GM12865 (cell line): ENCODE measurements around the gene CIB1.
A peak's percentile ranks its signal among the peaks of the same experiment; 100 is the strongest.

ENCODE experiments used
- DNase-seq: peaks from one replicate; pipeline ENCODE4 v3.0.0; 2010; ENCODE audit warnings: low read depth
- H3K4me3 ChIP-seq: 2 replicates; pipeline ENCODE4 v1.5.1; 2011; ENCODE audit warnings: mild to moderate bottlenecking, low read depth, low read length, control low read depth
- TF ChIP-seq, protein P1 (sequence below): IDR thresholded peaks from 2 replicates; pipeline ENCODE4 v1.5.1; 2011; ENCODE audit warnings: low read length, control low read depth, low read depth, inconsistent platforms; ENCODE audit not compliant: insufficient read depth; ENCODE audit errors: missing control alignments

The CIB1 gene

DNA sequence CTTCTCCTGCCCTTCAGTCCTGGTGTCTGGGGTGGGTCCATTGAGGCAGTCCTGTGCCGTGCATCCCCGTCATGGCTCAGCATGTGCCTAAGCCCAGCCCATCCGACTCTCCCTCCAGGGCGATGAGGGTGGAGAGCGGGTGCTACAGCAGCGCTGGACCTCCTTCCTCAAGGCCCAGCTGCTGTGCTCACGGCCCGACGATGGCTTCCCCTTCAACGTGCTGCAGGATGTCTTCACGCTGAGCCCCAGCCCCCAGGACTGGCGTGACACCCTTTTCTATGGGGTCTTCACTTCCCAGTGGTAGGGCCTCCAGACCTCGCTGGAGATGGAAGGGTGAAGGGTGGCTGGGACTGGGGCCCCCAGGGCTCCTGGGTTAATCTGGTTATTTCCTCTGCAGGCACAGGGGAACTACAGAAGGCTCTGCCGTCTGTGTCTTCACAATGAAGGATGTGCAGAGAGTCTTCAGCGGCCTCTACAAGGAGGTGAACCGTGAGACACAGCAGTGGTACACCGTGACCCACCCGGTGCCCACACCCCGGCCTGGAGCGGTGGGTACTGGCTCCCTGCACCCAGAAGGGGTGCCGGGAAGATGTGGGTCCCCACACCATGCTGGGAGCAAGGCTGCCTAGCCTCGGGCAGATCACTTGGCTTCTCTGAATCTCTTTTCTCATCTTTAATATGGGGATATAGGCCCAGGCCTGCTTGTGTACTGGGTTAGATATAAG is 10.1 kb downstream of the CIB1 start:
- TF ChIP-seq, protein P1, sequence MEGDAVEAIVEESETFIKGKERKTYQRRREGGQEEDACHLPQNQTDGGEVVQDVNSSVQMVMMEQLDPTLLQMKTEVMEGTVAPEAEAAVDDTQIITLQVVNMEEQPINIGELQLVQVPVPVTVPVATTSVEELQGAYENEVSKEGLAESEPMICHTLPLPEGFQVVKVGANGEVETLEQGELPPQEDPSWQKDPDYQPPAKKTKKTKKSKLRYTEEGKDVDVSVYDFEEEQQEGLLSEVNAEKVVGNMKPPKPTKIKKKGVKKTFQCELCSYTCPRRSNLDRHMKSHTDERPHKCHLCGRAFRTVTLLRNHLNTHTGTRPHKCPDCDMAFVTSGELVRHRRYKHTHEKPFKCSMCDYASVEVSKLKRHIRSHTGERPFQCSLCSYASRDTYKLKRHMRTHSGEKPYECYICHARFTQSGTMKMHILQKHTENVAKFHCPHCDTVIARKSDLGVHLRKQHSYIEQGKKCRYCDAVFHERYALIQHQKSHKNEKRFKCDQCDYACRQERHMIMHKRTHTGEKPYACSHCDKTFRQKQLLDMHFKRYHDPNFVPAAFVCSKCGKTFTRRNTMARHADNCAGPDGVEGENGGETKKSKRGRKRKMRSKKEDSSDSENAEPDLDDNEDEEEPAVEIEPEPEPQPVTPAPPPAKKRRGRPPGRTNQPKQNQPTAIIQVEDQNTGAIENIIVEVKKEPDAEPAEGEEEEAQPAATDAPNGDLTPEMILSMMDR: no peak
- H3K4me3 ChIP-seq: no peak overlapping the region
- DNase-seq: no peak

DNA sequence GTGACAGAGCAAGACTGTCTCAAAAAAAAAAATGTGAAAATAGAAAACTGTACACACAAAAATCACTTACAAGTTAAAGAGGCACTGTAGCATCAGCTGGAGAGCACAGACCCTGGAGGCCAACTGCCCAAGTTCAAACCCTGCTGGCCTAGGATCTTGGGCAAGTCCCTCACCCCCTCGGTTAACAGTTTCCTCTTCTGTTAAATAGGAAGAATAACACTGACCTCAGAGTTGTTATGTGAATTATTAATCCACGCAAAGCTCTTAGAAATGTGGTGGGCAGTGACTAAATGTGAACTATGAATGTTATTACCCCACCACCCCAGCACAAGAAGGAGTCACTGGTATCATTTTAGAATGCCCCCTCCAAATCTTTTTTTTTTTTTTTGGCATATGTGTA is 11.2 kb downstream of the CIB1 start:
- TF ChIP-seq, protein P1: no peak
- no peak for DNase-seq
- H3K4me3 ChIP-seq: no peak overlapping the region

DNA sequence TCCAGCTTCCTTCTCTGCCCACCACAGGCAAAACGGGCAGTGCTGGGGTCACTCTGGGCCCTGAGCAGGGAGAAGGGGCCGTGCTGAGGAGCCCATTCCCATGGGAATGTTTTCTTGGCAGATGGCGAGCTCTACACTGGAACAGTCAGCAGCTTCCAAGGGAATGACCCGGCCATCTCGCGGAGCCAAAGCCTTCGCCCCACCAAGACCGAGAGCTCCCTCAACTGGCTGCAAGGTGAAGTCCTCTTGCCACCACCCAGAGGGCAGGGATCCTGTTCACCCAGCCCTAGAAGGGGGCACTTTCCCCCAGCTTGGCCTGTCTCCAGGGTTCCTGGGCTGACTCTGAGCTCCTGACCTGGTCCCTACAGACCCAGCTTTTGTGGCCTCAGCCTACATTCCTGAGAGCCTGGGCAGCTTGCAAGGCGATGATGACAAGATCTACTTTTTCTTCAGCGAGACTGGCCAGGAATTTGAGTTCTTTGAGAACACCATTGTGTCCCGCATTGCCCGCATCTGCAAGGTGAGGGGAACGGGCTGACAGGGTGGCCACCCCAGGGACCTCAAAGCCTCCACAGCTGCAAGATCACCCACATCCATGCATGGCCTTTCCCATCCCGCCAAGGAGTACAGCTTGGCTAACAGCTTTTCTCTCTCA is 12.4 kb downstream of the CIB1 start:
- no peak overlapping the region for H3K4me3 ChIP-seq
- TF ChIP-seq, protein P1: peak; percentile 78
- peak; percentile 71 for DNase-seq

DNA sequence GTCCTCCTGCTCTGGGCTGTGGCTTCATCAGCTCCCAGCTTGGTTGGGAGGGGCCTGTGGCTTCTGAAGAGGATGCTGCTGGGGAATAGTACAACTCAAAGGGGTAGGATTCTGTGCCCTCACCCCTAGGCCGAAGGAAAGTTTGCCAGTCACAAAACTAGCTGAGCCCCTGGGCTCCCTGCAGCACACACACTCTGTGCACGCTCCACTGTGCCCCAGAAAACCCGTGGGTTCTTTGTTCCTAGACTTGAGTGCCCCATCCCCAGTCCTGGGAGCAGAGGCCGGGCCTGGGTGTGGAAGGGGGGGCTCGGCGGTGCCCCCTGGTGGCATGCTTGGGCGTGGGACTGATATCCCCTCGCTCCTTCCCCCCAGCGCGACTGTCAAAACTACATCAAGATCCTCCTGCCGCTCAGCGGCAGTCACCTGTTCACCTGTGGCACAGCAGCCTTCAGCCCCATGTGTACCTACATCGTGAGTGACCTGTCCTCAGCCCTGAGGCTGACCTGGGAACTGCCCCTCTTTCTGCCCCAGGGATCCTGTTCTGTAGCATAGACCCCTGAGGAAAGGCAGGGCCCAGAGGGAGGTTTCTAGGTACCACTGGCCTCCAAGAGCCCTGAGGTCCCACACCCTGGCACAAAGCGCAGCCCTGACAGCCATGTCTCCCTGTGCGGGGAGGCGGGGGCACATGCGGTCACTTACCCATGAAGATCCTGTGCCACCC is 14.2 kb downstream of the CIB1 start:
- TF ChIP-seq, protein P1: peak; percentile 72
- peak; percentile 56 for DNase-seq

DNA sequence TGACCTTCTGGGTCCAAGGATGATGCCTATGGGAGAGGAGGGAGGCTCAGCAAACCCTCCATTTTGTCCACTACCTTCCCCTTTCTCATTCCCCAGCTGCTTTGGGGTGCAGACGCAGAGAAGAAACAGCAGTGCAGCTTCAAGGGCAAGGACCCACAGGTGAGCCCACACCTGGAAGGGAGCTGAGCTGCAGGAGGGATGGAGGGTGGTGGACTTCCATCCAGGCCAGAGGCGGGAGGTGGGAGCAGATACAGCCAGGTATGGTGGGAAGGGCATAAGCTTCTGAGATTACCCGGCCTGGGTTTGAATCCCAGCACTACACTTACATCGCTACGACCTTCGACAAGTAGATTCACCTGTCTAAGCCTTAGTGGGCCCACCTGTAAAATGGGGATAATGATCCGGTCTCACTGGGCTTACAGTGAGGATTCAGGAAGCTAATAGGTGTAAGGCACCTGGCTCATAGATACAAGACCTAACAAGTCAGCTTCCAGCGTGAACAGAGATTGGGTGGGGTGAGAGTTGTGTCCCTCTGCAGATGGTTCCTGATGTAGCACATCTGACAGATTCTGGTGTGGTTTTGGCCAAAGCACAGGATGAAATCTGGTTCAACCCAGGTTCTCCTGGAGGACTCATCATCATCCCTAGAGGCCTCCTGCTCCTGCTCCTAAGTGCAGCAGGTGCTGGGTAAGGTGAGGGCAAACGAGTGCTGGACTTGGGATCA is 15.9 kb downstream of the CIB1 start:
- TF ChIP-seq, protein P1: no peak
- no peak for DNase-seq
- H3K4me3 ChIP-seq: no peak overlapping the region

More for the DNA sequence above, 14.2 kb downstream of the CIB1 start:
- no peak overlapping the region for H3K4me3 ChIP-seq

DNA sequence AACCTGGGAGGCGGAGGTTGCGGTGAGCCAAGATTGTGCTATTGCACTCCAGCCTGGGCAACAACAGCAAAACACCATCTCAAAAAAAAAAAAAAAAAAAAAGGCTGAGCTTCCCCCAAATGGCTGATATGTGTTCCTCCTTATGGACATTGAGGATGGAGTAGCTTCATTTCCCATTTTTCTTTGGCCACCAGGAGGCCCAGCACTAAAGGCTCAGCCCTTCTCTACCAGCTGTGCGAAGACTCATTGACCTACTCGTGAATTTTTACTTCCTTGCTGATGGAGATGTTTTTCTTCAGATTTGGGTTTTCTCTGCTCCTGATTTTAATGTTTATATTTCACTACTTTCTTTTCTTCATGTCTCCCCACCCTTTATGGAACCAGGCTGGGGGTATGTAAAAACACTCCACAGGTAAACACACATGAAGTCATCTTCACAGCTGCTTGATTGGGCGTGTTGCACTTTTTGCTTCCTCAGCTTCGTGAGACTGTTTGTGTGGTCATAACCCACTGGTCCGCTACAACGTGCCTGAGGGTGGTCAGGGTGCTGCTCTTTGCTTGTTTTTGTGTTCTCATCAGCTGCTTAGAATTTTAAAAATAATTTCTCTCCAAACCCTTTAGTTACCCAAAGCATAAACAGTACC is 19.1 kb downstream of the CIB1 start:
- H3K4me3 ChIP-seq: no peak overlapping the region
- TF ChIP-seq, protein P1: no peak
- DNase-seq: peak; percentile 28
